GM06990 (cell line): Measurements from ENCODE around the gene ST6GALNAC5.

Source experiments
- DNase-seq: peaks from one replicate; pipeline ENCODE4 v3.0.0-alpha.2; 2011; ENCODE audit not compliant: insufficient read length; ENCODE audit errors: extremely low read depth
- H3K27me3 ChIP-seq: replicated peaks from 2 replicates; pipeline ENCODE4 v1.6.0; 2011; ENCODE audit warnings: low read length; ENCODE audit not compliant: control insufficient read depth, insufficient read depth
- H3K36me3 ChIP-seq: 2 replicates; pipeline ENCODE4 v1.5.1; 2011; ENCODE audit warnings: low read length; ENCODE audit not compliant: control insufficient read depth, insufficient read depth
- H3K4me3 ChIP-seq: replicated peaks from 2 replicates; pipeline ENCODE4 v1.5.1; 2011; ENCODE audit warnings: low read depth, mild to moderate bottlenecking, control low read depth, low read length
- CTCF ChIP-seq: IDR thresholded peaks from 2 replicates; pipeline ENCODE4 v1.5.1; 2011; ENCODE audit warnings: low read length, control low read depth, mild to moderate bottlenecking, inconsistent platforms; ENCODE audit not compliant: insufficient read depth, poor library complexity, severe bottlenecking

ST6GALNAC5 gene

GRCh38 chr1:77021732-77022131 lies 154.5 kb downstream of the ST6GALNAC5 start:
- no peak overlapping the region for H3K4me3 ChIP-seq
- no peak for DNase-seq
- no peak for TF ChIP-seq CTCF
- H3K27me3 ChIP-seq: peaks cover 1% of the 10 kb centered on the region; the same call in 1 of the 2 replicates
- H3K36me3 ChIP-seq: no peaks in the 10 kb centered on the region

- no peak for TF ChIP-seq CTCF
- H3K4me3 ChIP-seq: no peak overlapping the region
- no peak for DNase-seq
- no peaks in the 10 kb centered on the region; the same call in 1 of the 2 replicates for H3K27me3 ChIP-seq
- no peaks in the 10 kb centered on the region for H3K36me3 ChIP-seq
Observed at GRCh38 chr1:77024500-77024899, 157.2 kb downstream of the ST6GALNAC5 start.

- Histone ChIP-seq H3K4me3 (no peak overlapping the region), H3K36me3 (no peaks in the 10 kb centered on the region), H3K27me3 (no peaks in the 10 kb centered on the region; the same call in 1 of the 2 replicates)
- no peak for DNase-seq
- no peak for TF ChIP-seq CTCF
Observed at GRCh38 chr1:77025599-77025998, 158.3 kb downstream of the ST6GALNAC5 start.

GRCh38 chr1:77026135-77026534 lies 158.9 kb downstream of the ST6GALNAC5 start:
- no peak for TF ChIP-seq CTCF
- H3K4me3 ChIP-seq: no peak overlapping the region
- no peaks in the 10 kb centered on the region; the same call in 1 of the 2 replicates for H3K27me3 ChIP-seq
- H3K36me3 ChIP-seq: no peaks in the 10 kb centered on the region
- no peak for DNase-seq

GRCh38 chr1:77026640-77027039 lies 159.4 kb downstream of the ST6GALNAC5 start:
- no peak for TF ChIP-seq CTCF
- no peaks in the 10 kb centered on the region; the same call in 1 of the 2 replicates for H3K27me3 ChIP-seq

GRCh38 chr1:77027847-77028246 lies 160.6 kb downstream of the ST6GALNAC5 start:
- no peak for DNase-seq
- TF ChIP-seq CTCF: no peak

More at GRCh38 chr1:77026640-77027039, 159.4 kb downstream of the ST6GALNAC5 start:
- no peak for DNase-seq
- no peak overlapping the region for H3K4me3 ChIP-seq
- H3K36me3 ChIP-seq: no peaks in the 10 kb centered on the region

More at GRCh38 chr1:77027847-77028246, 160.6 kb downstream of the ST6GALNAC5 start:
- no peaks in the 10 kb centered on the region; the same call in 1 of the 2 replicates for H3K27me3 ChIP-seq
- no peaks in the 10 kb centered on the region for H3K36me3 ChIP-seq
- no peak overlapping the region for H3K4me3 ChIP-seq
